SH-SY5Y (cell line): Measurements from ENCODE around the gene ALG12.

Experiments used
- GATA2 ChIP-seq: IDR thresholded peaks from 2 replicates; pipeline ENCODE4 v1.6.1; 2011; ENCODE audit warnings: mild to moderate bottlenecking, low read depth, low read length
- GATA3 ChIP-seq: IDR thresholded peaks from 2 replicates; pipeline ENCODE4 v1.6.1; 2011; ENCODE audit warnings: low read depth, mild to moderate bottlenecking, low read length, moderate library complexity

GRCh38 chr22:49959782-49960158, 41.5 kb upstream of the ALG12 start:
- TF ChIP-seq GATA2 (no peak), GATA3 (no peak)
